WTC11 (cell line): Measurements from ENCODE around the gene TSEN54. TPM values are rescaled to one million over a fixed set of nuclear protein-coding genes. Genes with fewer than 3 reads are reported as not detected.

Experiments
- CREB1 ChIP-seq: sonication (generic); formaldehyde crosslinking; IDR thresholded peaks from 2 replicates; pipeline ENCODE4 v1.8.0; 2023; ENCODE audit warnings: mild to moderate bottlenecking, missing genetic modification reagents
- ELF4 ChIP-seq: sonication (generic); formaldehyde crosslinking; IDR thresholded peaks from 2 replicates; pipeline ENCODE4 v1.8.1; 2022; ENCODE audit warnings: low read depth, mild to moderate bottlenecking, moderate library complexity, missing genetic modification reagents
- ESRRA ChIP-seq: sonication (generic); formaldehyde crosslinking; IDR thresholded peaks from 2 replicates; pipeline ENCODE4 v1.8.1; 2022; ENCODE audit warnings: mild to moderate bottlenecking, missing genetic modification reagents, borderline replicate concordance
- ETV6 ChIP-seq: sonication (generic); formaldehyde crosslinking; IDR thresholded peaks from 2 replicates; pipeline ENCODE4 v1.8.1; 2022; ENCODE audit warnings: mild to moderate bottlenecking, missing genetic modification reagents
- FOXJ3 ChIP-seq: sonication (generic); formaldehyde crosslinking; IDR thresholded peaks from 2 replicates; pipeline ENCODE4 v1.9.0; 2021; ENCODE audit warnings: missing genetic modification reagents, mild to moderate bottlenecking, borderline replicate concordance
- GTF2I ChIP-seq: fragments of 250-450 bp; sonication (Bioruptor Pico); conservative IDR thresholded peaks from 2 replicates; pipeline ENCODE4 v1.4.0; 2021; ENCODE audit warnings: mild to moderate bottlenecking
- IRF2 ChIP-seq: sonication (generic); formaldehyde crosslinking; IDR thresholded peaks from 2 replicates; pipeline ENCODE4 v1.8.0; 2022; ENCODE audit warnings: low read depth, missing genetic modification reagents, borderline replicate concordance
- JUN ChIP-seq: sonication (generic); formaldehyde crosslinking; IDR thresholded peaks from 2 replicates; pipeline ENCODE4 v1.8.0; 2023; ENCODE audit warnings: mild to moderate bottlenecking, missing genetic modification reagents
- MYBL2 ChIP-seq: sonication (generic); formaldehyde crosslinking; IDR thresholded peaks from 2 replicates; pipeline ENCODE4 v1.8.1; 2023; ENCODE audit warnings: mild to moderate bottlenecking, moderate library complexity, missing genetic modification reagents
- PRRX2 ChIP-seq: fragments of 250-450 bp; sonication (Bioruptor Pico); IDR thresholded peaks from 2 replicates; pipeline ENCODE4 v1.8.0; 2021; ENCODE audit warnings: mild to moderate bottlenecking
- RORB ChIP-seq: fragments of 250-450 bp; sonication (Bioruptor Pico); IDR thresholded peaks from 2 replicates; pipeline ENCODE4 v1.9.0; 2021; ENCODE audit warnings: mild to moderate bottlenecking
- SMAD3 ChIP-seq: sonication (generic); formaldehyde crosslinking; IDR thresholded peaks from 2 replicates; pipeline ENCODE4 v1.8.0; 2022; ENCODE audit warnings: missing genetic modification reagents, mild to moderate bottlenecking, borderline replicate concordance
- SOX15 ChIP-seq: fragments of 250-450 bp; sonication (Bioruptor Pico); IDR thresholded peaks from 2 replicates; pipeline ENCODE4 v1.9.0; 2021; ENCODE audit warnings: mild to moderate bottlenecking
- TEAD1 ChIP-seq: sonication (generic); formaldehyde crosslinking; IDR thresholded peaks from 2 replicates; pipeline ENCODE4 v1.8.0; 2022; ENCODE audit warnings: mild to moderate bottlenecking, missing genetic modification reagents
- ZBTB21 ChIP-seq: sonication (generic); formaldehyde crosslinking; IDR thresholded peaks from 2 replicates; pipeline ENCODE4 v1.8.1; 2023; ENCODE audit warnings: mild to moderate bottlenecking, missing genetic modification reagents, borderline replicate concordance
- ZNF138 ChIP-seq: sonication (generic); formaldehyde crosslinking; conservative IDR thresholded peaks from 2 replicates; pipeline ENCODE4 v1.8.1; 2022; ENCODE audit warnings: mild to moderate bottlenecking, moderate library complexity, missing genetic modification reagents
- total RNA-seq: library from RNA; stranded (reverse); gene quantifications from 3 replicates; pipeline ENCODE4 v1.2.3, GENCODE V29; 2021
- TF ChIP-seq, protein P1 (sequence below): sonication (generic); formaldehyde crosslinking; IDR thresholded peaks from 2 replicates; pipeline ENCODE4 v1.8.0; 2023; ENCODE audit warnings: missing genetic modification reagents, mild to moderate bottlenecking, borderline replicate concordance
- TF ChIP-seq, protein P2 (sequence below): fragments of 250-450 bp; sonication (Bioruptor Pico); IDR thresholded peaks from 2 replicates; pipeline ENCODE4 v1.9.0; 2021; ENCODE audit warnings: mild to moderate bottlenecking, borderline replicate concordance
- TF ChIP-seq, protein P3 (sequence below): sonication (generic); formaldehyde crosslinking; IDR thresholded peaks from 2 replicates; pipeline ENCODE4 v1.8.0; 2023; ENCODE audit warnings: mild to moderate bottlenecking, missing genetic modification reagents
- TF ChIP-seq, protein P4 (sequence below): sonication (generic); formaldehyde crosslinking; IDR thresholded peaks from 2 replicates; pipeline ENCODE4 v1.8.0; 2023; ENCODE audit warnings: missing genetic modification reagents
- TF ChIP-seq, protein P5 (sequence below): sonication (generic); formaldehyde crosslinking; IDR thresholded peaks from 2 replicates; pipeline ENCODE4 v1.8.1; 2022; ENCODE audit warnings: mild to moderate bottlenecking, missing genetic modification reagents, moderate library complexity, borderline replicate concordance
- TF ChIP-seq, protein P6 (sequence below): sonication (generic); formaldehyde crosslinking; IDR thresholded peaks from 2 replicates; pipeline ENCODE4 v1.8.1; 2023; ENCODE audit warnings: mild to moderate bottlenecking, moderate library complexity, missing genetic modification reagents
- TF ChIP-seq, protein P7 (sequence below): sonication (generic); formaldehyde crosslinking; IDR thresholded peaks from 2 replicates; pipeline ENCODE4 v1.8.0; 2022; ENCODE audit warnings: mild to moderate bottlenecking, missing genetic modification reagents

TSEN54 gene
- total RNA-seq, 1 experiment from 2014 or later = 53.4 TPM

DNA sequence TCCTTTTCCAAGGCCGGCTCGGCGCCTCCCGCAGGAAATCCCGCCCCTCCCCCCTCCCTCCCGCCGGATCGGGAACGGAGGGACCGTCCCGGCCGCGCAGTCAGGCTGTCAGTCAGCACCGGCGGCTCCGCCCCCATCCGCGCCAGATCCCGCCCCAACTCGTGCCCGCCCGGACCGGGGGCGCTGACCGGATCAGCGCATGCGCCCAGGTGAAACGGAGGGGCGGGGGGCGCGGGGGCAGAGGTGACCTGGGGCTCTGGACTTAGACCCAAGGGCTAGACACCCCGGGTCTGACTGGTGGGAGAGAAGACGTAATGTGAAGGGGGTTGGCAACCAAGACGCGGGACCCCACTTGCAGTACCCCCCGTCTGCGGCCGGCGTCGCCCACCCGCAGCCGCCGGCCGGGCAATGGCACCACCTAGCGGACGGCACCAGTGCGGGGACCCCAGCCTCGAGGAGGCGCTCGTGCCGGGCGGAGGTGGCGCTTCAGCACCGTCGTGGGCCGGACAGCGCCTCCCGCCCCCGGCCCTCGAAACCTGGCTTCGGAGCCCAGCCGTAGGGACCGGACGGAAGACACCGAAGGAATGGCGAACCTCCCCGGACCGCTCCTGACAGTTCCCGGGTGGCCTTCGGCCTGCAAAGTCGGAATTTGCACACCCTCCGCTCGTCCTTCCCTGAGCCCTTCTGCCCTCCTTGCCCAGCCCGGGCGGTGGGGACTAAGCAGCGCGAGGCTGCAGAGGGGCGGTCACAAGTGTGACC lies 653 bp upstream of the TSEN54 start, which contains the start of gene CASKIN2 (continued):
- TF ChIP-seq, protein P1, sequence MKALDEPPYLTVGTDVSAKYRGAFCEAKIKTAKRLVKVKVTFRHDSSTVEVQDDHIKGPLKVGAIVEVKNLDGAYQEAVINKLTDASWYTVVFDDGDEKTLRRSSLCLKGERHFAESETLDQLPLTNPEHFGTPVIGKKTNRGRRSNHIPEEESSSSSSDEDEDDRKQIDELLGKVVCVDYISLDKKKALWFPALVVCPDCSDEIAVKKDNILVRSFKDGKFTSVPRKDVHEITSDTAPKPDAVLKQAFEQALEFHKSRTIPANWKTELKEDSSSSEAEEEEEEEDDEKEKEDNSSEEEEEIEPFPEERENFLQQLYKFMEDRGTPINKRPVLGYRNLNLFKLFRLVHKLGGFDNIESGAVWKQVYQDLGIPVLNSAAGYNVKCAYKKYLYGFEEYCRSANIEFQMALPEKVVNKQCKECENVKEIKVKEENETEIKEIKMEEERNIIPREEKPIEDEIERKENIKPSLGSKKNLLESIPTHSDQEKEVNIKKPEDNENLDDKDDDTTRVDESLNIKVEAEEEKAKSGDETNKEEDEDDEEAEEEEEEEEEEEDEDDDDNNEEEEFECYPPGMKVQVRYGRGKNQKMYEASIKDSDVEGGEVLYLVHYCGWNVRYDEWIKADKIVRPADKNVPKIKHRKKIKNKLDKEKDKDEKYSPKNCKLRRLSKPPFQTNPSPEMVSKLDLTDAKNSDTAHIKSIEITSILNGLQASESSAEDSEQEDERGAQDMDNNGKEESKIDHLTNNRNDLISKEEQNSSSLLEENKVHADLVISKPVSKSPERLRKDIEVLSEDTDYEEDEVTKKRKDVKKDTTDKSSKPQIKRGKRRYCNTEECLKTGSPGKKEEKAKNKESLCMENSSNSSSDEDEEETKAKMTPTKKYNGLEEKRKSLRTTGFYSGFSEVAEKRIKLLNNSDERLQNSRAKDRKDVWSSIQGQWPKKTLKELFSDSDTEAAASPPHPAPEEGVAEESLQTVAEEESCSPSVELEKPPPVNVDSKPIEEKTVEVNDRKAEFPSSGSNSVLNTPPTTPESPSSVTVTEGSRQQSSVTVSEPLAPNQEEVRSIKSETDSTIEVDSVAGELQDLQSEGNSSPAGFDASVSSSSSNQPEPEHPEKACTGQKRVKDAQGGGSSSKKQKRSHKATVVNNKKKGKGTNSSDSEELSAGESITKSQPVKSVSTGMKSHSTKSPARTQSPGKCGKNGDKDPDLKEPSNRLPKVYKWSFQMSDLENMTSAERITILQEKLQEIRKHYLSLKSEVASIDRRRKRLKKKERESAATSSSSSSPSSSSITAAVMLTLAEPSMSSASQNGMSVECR = peak; percentile 98
- TF ChIP-seq GTF2I = no peak
- TF ChIP-seq, protein P2, sequence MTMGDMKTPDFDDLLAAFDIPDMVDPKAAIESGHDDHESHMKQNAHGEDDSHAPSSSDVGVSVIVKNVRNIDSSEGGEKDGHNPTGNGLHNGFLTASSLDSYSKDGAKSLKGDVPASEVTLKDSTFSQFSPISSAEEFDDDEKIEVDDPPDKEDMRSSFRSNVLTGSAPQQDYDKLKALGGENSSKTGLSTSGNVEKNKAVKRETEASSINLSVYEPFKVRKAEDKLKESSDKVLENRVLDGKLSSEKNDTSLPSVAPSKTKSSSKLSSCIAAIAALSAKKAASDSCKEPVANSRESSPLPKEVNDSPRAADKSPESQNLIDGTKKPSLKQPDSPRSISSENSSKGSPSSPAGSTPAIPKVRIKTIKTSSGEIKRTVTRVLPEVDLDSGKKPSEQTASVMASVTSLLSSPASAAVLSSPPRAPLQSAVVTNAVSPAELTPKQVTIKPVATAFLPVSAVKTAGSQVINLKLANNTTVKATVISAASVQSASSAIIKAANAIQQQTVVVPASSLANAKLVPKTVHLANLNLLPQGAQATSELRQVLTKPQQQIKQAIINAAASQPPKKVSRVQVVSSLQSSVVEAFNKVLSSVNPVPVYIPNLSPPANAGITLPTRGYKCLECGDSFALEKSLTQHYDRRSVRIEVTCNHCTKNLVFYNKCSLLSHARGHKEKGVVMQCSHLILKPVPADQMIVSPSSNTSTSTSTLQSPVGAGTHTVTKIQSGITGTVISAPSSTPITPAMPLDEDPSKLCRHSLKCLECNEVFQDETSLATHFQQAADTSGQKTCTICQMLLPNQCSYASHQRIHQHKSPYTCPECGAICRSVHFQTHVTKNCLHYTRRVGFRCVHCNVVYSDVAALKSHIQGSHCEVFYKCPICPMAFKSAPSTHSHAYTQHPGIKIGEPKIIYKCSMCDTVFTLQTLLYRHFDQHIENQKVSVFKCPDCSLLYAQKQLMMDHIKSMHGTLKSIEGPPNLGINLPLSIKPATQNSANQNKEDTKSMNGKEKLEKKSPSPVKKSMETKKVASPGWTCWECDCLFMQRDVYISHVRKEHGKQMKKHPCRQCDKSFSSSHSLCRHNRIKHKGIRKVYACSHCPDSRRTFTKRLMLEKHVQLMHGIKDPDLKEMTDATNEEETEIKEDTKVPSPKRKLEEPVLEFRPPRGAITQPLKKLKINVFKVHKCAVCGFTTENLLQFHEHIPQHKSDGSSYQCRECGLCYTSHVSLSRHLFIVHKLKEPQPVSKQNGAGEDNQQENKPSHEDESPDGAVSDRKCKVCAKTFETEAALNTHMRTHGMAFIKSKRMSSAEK = no peak
- TF ChIP-seq ZNF138 = no peak
- TF ChIP-seq, protein P3, sequence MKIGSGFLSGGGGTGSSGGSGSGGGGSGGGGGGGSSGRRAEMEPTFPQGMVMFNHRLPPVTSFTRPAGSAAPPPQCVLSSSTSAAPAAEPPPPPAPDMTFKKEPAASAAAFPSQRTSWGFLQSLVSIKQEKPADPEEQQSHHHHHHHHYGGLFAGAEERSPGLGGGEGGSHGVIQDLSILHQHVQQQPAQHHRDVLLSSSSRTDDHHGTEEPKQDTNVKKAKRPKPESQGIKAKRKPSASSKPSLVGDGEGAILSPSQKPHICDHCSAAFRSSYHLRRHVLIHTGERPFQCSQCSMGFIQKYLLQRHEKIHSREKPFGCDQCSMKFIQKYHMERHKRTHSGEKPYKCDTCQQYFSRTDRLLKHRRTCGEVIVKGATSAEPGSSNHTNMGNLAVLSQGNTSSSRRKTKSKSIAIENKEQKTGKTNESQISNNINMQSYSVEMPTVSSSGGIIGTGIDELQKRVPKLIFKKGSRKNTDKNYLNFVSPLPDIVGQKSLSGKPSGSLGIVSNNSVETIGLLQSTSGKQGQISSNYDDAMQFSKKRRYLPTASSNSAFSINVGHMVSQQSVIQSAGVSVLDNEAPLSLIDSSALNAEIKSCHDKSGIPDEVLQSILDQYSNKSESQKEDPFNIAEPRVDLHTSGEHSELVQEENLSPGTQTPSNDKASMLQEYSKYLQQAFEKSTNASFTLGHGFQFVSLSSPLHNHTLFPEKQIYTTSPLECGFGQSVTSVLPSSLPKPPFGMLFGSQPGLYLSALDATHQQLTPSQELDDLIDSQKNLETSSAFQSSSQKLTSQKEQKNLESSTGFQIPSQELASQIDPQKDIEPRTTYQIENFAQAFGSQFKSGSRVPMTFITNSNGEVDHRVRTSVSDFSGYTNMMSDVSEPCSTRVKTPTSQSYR (CRISPR knock-in tag) = no peak
- no peak for TF ChIP-seq CREB1 (CRISPR knock-in tag)
- TF ChIP-seq SMAD3 (CRISPR knock-in tag) = peak; percentile 95
- TF ChIP-seq JUN = peak; percentile 96
- TF ChIP-seq ZBTB21 (CRISPR knock-in tag) = no peak; the same call in 1 of the 2 replicates
- no peak for TF ChIP-seq PRRX2 (CRISPR knock-in tag)
- 0 out of 2 replicates have a peak, but pooled peaks have one; percentile 45 for TF ChIP-seq ELF4 (CRISPR knock-in tag)
- TF ChIP-seq IRF2 (CRISPR knock-in tag) = peak; percentile 68; the same call in 1 of the 2 replicates
- TF ChIP-seq RORB (CRISPR knock-in tag) = no peak
- TF ChIP-seq, protein P4, sequence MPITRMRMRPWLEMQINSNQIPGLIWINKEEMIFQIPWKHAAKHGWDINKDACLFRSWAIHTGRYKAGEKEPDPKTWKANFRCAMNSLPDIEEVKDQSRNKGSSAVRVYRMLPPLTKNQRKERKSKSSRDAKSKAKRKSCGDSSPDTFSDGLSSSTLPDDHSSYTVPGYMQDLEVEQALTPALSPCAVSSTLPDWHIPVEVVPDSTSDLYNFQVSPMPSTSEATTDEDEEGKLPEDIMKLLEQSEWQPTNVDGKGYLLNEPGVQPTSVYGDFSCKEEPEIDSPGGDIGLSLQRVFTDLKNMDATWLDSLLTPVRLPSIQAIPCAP (CRISPR knock-in tag) = peak; percentile 84; the same call in 1 of the 2 replicates
- TF ChIP-seq, protein P5, sequence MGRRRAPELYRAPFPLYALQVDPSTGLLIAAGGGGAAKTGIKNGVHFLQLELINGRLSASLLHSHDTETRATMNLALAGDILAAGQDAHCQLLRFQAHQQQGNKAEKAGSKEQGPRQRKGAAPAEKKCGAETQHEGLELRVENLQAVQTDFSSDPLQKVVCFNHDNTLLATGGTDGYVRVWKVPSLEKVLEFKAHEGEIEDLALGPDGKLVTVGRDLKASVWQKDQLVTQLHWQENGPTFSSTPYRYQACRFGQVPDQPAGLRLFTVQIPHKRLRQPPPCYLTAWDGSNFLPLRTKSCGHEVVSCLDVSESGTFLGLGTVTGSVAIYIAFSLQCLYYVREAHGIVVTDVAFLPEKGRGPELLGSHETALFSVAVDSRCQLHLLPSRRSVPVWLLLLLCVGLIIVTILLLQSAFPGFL = peak; percentile 63; the same call in 1 of the 2 replicates
- TF ChIP-seq ESRRA (CRISPR knock-in tag) = peak; percentile 89
- TF ChIP-seq MYBL2 (CRISPR knock-in tag) = no peak; the same call in none of the 2 replicates
- TF ChIP-seq TEAD1 = peak; percentile 90
- TF ChIP-seq SOX15 = no peak
- TF ChIP-seq ETV6 (CRISPR knock-in tag) = peak; percentile 80; the same call in 1 of the 2 replicates
- 0 out of 2 replicates have a peak, but pooled peaks have one; percentile 49 for TF ChIP-seq FOXJ3 (CRISPR knock-in tag)
- TF ChIP-seq, protein P6, sequence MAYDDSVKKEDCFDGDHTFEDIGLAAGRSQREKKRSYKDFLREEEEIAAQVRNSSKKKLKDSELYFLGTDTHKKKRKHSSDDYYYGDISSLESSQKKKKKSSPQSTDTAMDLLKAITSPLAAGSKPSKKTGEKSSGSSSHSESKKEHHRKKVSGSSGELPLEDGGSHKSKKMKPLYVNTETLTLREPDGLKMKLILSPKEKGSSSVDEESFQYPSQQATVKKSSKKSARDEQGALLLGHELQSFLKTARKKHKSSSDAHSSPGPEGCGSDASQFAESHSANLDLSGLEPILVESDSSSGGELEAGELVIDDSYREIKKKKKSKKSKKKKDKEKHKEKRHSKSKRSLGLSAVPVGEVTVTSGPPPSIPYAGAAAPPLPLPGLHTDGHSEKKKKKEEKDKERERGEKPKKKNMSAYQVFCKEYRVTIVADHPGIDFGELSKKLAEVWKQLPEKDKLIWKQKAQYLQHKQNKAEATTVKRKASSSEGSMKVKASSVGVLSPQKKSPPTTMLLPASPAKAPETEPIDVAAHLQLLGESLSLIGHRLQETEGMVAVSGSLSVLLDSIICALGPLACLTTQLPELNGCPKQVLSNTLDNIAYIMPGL = peak; percentile 99
- TF ChIP-seq, protein P7, sequence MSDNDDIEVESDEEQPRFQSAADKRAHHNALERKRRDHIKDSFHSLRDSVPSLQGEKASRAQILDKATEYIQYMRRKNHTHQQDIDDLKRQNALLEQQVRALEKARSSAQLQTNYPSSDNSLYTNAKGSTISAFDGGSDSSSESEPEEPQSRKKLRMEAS (CRISPR knock-in tag) = peak; percentile 88
